ENCODE results near the gene KASH5.
"Not testable (repeated sequence)": the region's sequence is repeated elsewhere in the genome, so short reads cannot be mapped to it uniquely, and the experiment has no call there.

Gene KASH5

GRCh38 chr19:49453013-49453756 lies 65.1 kb downstream of the KASH5 start, which contains the start of gene ALDH16A1:
Gene ALDH16A1 (plus strand): TSS chr19:49453225. CDS start chr19:49453332, 107 bp downstream.
- Mint-ChIP-seq H3K4me1 (peaks cover 31% of the 10 kb centered on the region), H3K27me3 (no peaks in the 10 kb centered on the region), H3K27ac (peak within 1 kb of the TSS; percentile 99), H3K36me3 (peaks cover 22% of the 10 kb centered on the region), H3K4me3 (peak within 1 kb of the TSS; percentile 98), H3K9me3 (peaks cover 1% of the 10 kb centered on the region)
- DNase-seq (ENCODE audit: low spot score in 2 of 2): peak; percentile 95 to 98
- ATAC-seq (ENCODE audit: low read depth): peak; percentile 78

GRCh38 chr19:49453757-49454240 lies 65.8 kb downstream of the KASH5 start:
- Mint-ChIP-seq H3K27me3 (no peaks in the 10 kb centered on the region), H3K9me3 (peaks cover 1% of the 10 kb centered on the region), H3K27ac (peak overlapping the region; percentile 99), H3K36me3 (peaks cover 17% of the 10 kb centered on the region), H3K4me1 (peaks cover 25% of the 10 kb centered on the region), H3K4me3 (peak overlapping the region; percentile 98)
- no peak for DNase-seq (ENCODE audit: low spot score in 2 of 2)
- peak; percentile 4 for ATAC-seq (ENCODE audit: low read depth)

GRCh38 chr19:49455773-49456172 lies 67.7 kb downstream of the KASH5 start:
- Mint-ChIP-seq H3K27ac (no peak overlapping the region), H3K4me3 (no peak overlapping the region), H3K9me3 (peaks cover 1% of the 10 kb centered on the region), H3K36me3 (peaks cover 12% of the 10 kb centered on the region), H3K4me1 (peaks cover 14% of the 10 kb centered on the region), H3K27me3 (no peaks in the 10 kb centered on the region)
- DNase-seq (ENCODE audit: low spot score in 2 of 2): no peak
- ATAC-seq (ENCODE audit: low read depth): no peak

GRCh38 chr19:49456326-49456725 lies 68.3 kb downstream of the KASH5 start:
- ATAC-seq (ENCODE audit: low read depth) (no peak), DNase-seq (ENCODE audit: low spot score in 2 of 2) (no peak)
- peaks cover 12% of the 10 kb centered on the region for H3K36me3 Mint-ChIP-seq
- H3K4me3 Mint-ChIP-seq: no peak overlapping the region
- no peaks in the 10 kb centered on the region for H3K27me3 Mint-ChIP-seq
- H3K27ac Mint-ChIP-seq: no peak overlapping the region
- H3K9me3 Mint-ChIP-seq: peaks cover 1% of the 10 kb centered on the region
- H3K4me1 Mint-ChIP-seq: peaks cover 14% of the 10 kb centered on the region

- no peak overlapping the region for H3K27ac Mint-ChIP-seq
- DNase-seq (ENCODE audit: low spot score in 2 of 2) (no peak), ATAC-seq (ENCODE audit: low read depth) (no peak)
- H3K27me3 Mint-ChIP-seq: no peaks in the 10 kb centered on the region
- H3K4me1 Mint-ChIP-seq: peaks cover 7% of the 10 kb centered on the region
- H3K9me3 Mint-ChIP-seq: no peaks in the 10 kb centered on the region
- peaks cover 12% of the 10 kb centered on the region for H3K36me3 Mint-ChIP-seq
- H3K4me3 Mint-ChIP-seq: no peak overlapping the region
These were observed 70.5 kb downstream of the KASH5 start for GRCh38 chr19:49458567-49458903.

GRCh38 chr19:49459388-49459787 lies 71.3 kb downstream of the KASH5 start:
- no peaks in the 10 kb centered on the region for H3K27me3 Mint-ChIP-seq
- no peak for DNase-seq (ENCODE audit: low spot score in 2 of 2)
- peaks cover 15% of the 10 kb centered on the region for H3K36me3 Mint-ChIP-seq
- H3K4me1 Mint-ChIP-seq: peaks cover 3% of the 10 kb centered on the region
- H3K9me3 Mint-ChIP-seq: no peaks in the 10 kb centered on the region
- H3K4me3 Mint-ChIP-seq: no peak overlapping the region
- ATAC-seq (ENCODE audit: low read depth): no peak
- H3K27ac Mint-ChIP-seq: no peak overlapping the region

- not testable (repeated sequence) for H3K4me3 Mint-ChIP-seq; H3K27ac Mint-ChIP-seq; DNase-seq (ENCODE audit: low spot score in 2 of 2); H3K27me3 Mint-ChIP-seq; H3K4me1 Mint-ChIP-seq; H3K9me3 Mint-ChIP-seq; ATAC-seq (ENCODE audit: low read depth)
- H3K36me3 Mint-ChIP-seq: peaks cover 21% of the 10 kb centered on the region
These were observed 73.1 kb downstream of the KASH5 start for GRCh38 chr19:49461130-49461529.

GRCh38 chr19:49461656-49462055 lies 73.6 kb downstream of the KASH5 start:
- DNase-seq (ENCODE audit: low spot score in 2 of 2) (no peak), ATAC-seq (ENCODE audit: low read depth) (no peak)
- Mint-ChIP-seq H3K27me3 (no peaks in the 10 kb centered on the region), H3K36me3 (peaks cover 20% of the 10 kb centered on the region), H3K4me3 (no peak overlapping the region), H3K4me1 (peaks cover 3% of the 10 kb centered on the region), H3K27ac (no peak overlapping the region), H3K9me3 (no peaks in the 10 kb centered on the region)

GRCh38 chr19:49462492-49462891 lies 74.4 kb downstream of the KASH5 start:
- no peak overlapping the region for H3K27ac Mint-ChIP-seq
- H3K4me3 Mint-ChIP-seq: no peak overlapping the region
- H3K27me3 Mint-ChIP-seq: no peaks in the 10 kb centered on the region
- H3K36me3 Mint-ChIP-seq: peaks cover 17% of the 10 kb centered on the region
- DNase-seq (ENCODE audit: low spot score in 2 of 2) (no peak), ATAC-seq (ENCODE audit: low read depth) (no peak)
- no peaks in the 10 kb centered on the region for H3K9me3 Mint-ChIP-seq
- H3K4me1 Mint-ChIP-seq: no peaks in the 10 kb centered on the region

- DNase-seq (ENCODE audit: low spot score in 2 of 2) (no peak), ATAC-seq (ENCODE audit: low read depth) (no peak)
- Mint-ChIP-seq H3K9me3 (peaks cover 3% of the 10 kb centered on the region), H3K4me3 (no peak overlapping the region), H3K27ac (peak overlapping the region; percentile 82), H3K27me3 (no peaks in the 10 kb centered on the region), H3K4me1 (peaks cover 4% of the 10 kb centered on the region), H3K36me3 (peaks cover 20% of the 10 kb centered on the region)
These were observed 76.1 kb downstream of the KASH5 start for GRCh38 chr19:49463960-49464740.

- H3K36me3 Mint-ChIP-seq: peaks cover 16% of the 10 kb centered on the region
- H3K9me3 Mint-ChIP-seq: peaks cover 3% of the 10 kb centered on the region
- no peak for ATAC-seq (ENCODE audit: low read depth)
- H3K4me3 Mint-ChIP-seq: no peak overlapping the region
- H3K4me1 Mint-ChIP-seq: peaks cover 9% of the 10 kb centered on the region
- no peak for DNase-seq (ENCODE audit: low spot score in 2 of 2)
- no peaks in the 10 kb centered on the region for H3K27me3 Mint-ChIP-seq
- peak overlapping the region; percentile 76 for H3K27ac Mint-ChIP-seq
These were observed 77.3 kb downstream of the KASH5 start for GRCh38 chr19:49465371-49465770.

Data from memory B cell (primary cell).